Rectal smooth muscle tissue (tissue), 1 donor: ENCODE measurements around the gene GMEB1.
A peak's percentile ranks its signal among the peaks of the same experiment; 100 is the strongest.
"Not testable (repeated sequence)": the region's sequence is repeated elsewhere in the genome, so short reads cannot be mapped to it uniquely, and the experiment has no call there.

Source experiments
- H3K27ac ChIP-seq: one replicate; pipeline ENCODE4 v1.7.0; 2013; ENCODE audit warnings: low read depth, low read length, inconsistent platforms
- H3K27me3 ChIP-seq: one replicate; pipeline ENCODE4 v1.7.0; 2013; ENCODE audit warnings: low read length; ENCODE audit not compliant: control insufficient read depth, insufficient read depth
- H3K36me3 ChIP-seq: one replicate; pipeline ENCODE4 v1.7.0; 2013; ENCODE audit warnings: low read length; ENCODE audit not compliant: control insufficient read depth, insufficient read depth
- H3K4me1 ChIP-seq: one replicate; pipeline ENCODE4 v1.7.0; 2013; ENCODE audit warnings: low read length; ENCODE audit not compliant: control insufficient read depth, insufficient read depth
- H3K4me3 ChIP-seq: one replicate; pipeline ENCODE4 v1.7.0; 2013; ENCODE audit warnings: low read length
- H3K9ac ChIP-seq: one replicate; pipeline ENCODE4 v1.7.0; 2013; ENCODE audit warnings: low read length

The GMEB1 gene

DNA sequence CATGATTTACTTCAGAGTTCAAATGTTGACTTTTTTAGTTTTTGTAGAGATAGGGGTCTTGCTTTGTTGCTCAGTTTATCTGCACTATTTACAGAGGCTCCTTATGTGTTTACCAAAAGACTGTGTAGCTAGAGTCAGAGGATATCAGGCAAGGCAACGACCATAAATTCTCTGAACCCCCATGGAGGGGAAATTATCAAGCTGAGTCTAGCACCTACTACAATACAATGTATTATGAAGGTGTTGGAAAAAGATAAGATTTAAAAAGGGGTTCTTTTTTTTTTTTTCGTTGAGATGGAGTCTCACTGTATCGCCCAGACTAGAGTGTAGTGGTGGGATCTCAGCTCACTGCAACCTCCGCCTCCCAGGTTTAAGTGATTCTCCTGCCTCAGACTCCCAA lies 16.4 kb downstream of the GMEB1 start:
- Histone ChIP-seq H3K4me3 (no peak overlapping the region), H3K36me3 (peaks cover 4% of the 10 kb centered on the region), H3K9ac (no peak overlapping the region), H3K4me1 (no peaks in the 10 kb centered on the region), H3K27me3 (no peaks in the 10 kb centered on the region), H3K27ac (no peak overlapping the region)

DNA sequence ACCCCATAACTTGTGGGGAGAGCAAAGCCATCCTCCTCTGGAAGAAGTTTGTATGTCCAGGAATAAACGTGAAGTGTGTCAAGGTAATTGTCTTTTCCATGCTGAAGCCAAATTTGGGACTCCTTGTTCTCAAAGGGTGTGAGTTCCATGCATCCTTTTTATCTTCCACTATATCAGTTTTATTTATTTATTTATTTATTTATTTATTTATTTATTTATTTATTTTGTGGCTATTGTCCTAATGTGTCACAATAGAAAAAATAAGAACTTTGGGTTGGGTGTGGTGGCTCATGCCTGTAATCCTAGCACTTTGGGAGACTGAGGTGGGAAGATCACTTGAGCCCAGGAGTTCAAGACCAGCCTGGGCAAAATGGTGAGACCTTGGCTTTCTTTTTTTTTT lies 23.0 kb downstream of the GMEB1 start:
- H3K4me3 ChIP-seq, H3K9ac ChIP-seq, H3K27me3 ChIP-seq, H3K36me3 ChIP-seq, H3K27ac ChIP-seq, H3K4me1 ChIP-seq: not testable (repeated sequence)

DNA sequence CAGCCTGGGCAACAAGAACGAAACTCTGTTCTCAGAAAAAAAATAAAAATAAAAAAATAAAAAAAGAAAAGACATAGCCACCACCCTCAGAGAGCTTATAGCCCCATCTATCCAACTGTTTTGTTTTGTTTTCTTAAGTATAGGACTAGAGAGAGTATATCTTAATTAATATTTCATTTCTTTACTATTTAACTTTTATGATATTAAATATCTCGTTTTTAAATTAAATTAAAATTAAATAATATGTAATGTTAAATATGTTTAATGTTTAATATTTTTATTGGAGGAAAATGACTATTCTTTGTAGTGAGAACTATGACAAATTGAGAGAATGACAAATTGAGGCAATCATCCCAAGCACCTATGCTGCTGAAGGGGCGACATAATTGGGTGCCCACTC lies 35.0 kb downstream of the GMEB1 start:
- Histone ChIP-seq H3K36me3 (peaks cover 12% of the 10 kb centered on the region), H3K4me3 (no peak overlapping the region), H3K9ac (no peak overlapping the region), H3K27me3 (no peaks in the 10 kb centered on the region), H3K4me1 (no peaks in the 10 kb centered on the region), H3K27ac (no peak overlapping the region)

DNA sequence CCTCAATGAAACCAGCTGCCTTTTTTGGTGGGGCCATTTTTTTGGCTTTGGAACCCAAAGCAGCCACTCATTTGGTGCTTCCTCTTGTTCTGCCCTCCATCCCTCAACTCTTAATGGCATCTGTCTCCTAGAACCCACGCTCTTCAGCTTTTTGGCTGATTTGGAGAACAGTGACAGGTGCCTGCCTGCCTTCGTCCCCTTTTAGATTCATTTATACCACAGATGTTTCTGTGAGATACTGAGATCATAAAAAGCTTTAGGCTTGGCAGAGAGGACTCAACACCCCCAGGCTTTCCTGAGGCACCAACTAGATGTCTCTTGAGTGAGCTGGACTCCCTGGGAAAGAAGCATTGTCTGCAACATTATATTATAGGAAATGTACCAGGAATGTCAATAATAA lies 47.8 kb downstream of the GMEB1 start:
- no peak overlapping the region for H3K27ac ChIP-seq
- no peaks in the 10 kb centered on the region for H3K27me3 ChIP-seq
- no peak overlapping the region for H3K9ac ChIP-seq
- H3K4me3 ChIP-seq: no peak overlapping the region
- H3K36me3 ChIP-seq: peaks cover 11% of the 10 kb centered on the region
- H3K4me1 ChIP-seq: no peaks in the 10 kb centered on the region

DNA sequence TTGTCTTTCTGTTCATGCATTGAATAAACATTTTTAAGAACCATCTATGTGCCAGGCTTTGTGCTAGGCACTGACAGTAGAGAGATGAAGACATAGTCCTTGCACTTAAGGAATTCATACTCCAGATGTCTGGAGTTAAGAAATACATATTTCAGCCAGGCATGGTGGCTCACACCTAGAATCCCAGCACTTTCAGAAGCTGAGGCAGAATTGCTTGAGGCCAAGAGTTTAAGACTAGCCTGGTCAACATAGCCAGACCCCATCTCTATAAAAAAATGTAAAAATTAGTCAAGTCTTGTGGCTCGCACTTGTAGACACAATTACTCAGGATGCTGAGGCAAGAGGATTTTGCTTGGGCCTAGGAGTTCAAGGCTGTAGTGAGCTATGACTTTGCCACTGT lies 49.6 kb downstream of the GMEB1 start:
- Histone ChIP-seq H3K4me3 (no peak overlapping the region), H3K27ac (no peak overlapping the region)

DNA sequence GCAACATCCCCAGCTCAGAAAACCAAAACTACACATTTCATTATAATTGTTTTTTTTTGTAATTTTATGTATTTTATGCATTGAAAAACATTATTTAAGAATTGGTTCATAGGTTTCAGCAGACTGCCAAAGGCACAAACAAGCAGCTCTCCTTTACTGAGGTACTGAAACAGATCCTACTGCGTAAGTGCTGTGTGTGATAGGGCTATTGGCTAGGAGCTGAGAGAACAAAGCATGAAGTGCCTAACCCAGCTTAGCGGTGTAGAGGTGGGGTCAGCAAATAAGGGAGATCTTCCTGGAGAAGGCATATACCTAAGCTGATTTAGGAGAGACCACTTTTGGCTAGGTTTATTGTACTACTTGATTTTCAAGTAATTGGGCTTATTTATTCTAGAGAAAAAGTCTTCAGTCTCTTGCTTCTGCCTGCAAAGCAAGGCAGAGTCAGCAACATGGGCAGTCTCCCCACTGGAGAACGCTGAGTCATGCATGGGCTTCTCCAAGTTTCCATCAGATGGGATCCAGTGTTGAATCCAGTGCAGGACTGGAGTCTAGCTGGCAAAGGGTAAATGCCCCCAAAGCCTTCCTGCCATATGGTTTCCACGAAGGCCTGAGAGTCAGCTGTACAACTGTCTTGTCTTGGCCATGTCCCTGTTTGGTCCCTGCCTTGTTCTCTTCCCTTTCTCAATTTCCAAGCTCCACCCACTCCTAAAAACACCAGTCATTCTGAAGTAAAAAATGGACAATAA lies 50.2 kb downstream of the GMEB1 start:
- H3K36me3 ChIP-seq: peaks cover 8% of the 10 kb centered on the region
- H3K27me3 ChIP-seq: no peaks in the 10 kb centered on the region
- H3K9ac ChIP-seq: no peak overlapping the region
- H3K4me3 ChIP-seq: no peak overlapping the region
- no peak overlapping the region for H3K27ac ChIP-seq
- H3K4me1 ChIP-seq: no peaks in the 10 kb centered on the region

More for the DNA sequence above, 49.6 kb downstream of the GMEB1 start:
- no peaks in the 10 kb centered on the region for H3K27me3 ChIP-seq
- H3K4me1 ChIP-seq: no peaks in the 10 kb centered on the region
- peaks cover 8% of the 10 kb centered on the region for H3K36me3 ChIP-seq
- no peak overlapping the region for H3K9ac ChIP-seq

DNA sequence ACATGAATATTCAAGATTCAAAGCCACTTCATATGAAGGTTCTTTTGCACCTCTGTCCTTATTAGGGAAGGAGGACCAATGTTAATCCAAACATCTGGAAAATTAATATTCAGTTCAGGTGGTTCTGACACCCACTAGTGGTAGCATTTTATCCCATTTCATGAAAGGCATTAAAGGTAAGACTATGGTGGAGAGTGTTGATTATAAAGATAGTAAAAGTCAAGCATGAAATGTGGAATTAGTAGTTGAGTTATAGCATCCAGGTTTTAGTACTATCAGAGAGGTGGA lies 50.7 kb downstream of the GMEB1 start:
- H3K27me3 ChIP-seq: no peaks in the 10 kb centered on the region
- no peak overlapping the region for H3K27ac ChIP-seq
- H3K4me1 ChIP-seq: no peaks in the 10 kb centered on the region
- no peak overlapping the region for H3K4me3 ChIP-seq
- no peak overlapping the region for H3K9ac ChIP-seq
- peaks cover 3% of the 10 kb centered on the region for H3K36me3 ChIP-seq

DNA sequence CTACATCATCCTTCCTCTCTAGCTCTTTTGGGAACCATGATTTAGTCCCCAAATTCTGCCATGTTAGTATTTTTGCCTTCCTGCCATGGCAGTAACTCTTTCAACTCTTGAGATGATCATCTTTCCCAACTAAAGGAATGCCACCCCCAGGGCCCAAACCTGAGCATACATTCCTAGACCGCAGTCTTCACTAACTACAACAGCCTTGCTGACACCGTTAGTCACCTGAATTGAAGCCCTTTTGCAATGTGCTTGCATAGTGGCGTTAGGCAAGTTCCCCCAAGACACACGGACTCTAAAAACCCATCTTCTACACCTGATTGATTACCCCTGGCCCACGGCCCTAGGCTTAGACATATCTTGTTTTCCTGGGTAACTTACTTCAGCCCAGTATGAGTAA lies 51.8 kb downstream of the GMEB1 start:
- no peaks in the 10 kb centered on the region for H3K4me1 ChIP-seq

DNA sequence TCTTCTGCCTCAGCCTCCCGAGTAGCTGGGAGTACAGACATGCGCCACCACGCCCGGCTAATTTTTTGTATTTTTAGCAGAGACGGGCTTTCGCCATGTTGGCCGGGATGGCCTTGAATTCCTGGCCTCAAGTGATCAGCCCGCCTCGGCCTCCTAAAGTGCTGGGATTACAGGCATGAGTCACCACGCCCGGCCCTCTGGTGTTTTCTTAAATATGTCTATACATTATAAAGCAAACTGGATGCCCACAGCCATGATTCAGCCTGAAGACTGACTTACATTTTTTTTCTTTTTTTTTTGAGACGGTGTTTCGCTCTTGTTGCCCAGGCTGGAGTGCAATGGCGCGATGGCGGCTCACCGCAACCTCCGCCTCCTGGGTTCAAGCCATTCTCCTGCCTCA lies 53.3 kb downstream of the GMEB1 start:
- H3K27me3 ChIP-seq, H3K27ac ChIP-seq, H3K36me3 ChIP-seq, H3K9ac ChIP-seq, H3K4me3 ChIP-seq, H3K4me1 ChIP-seq: not testable (repeated sequence)

More for the DNA sequence above, 51.8 kb downstream of the GMEB1 start:
- Histone ChIP-seq H3K36me3 (no peaks in the 10 kb centered on the region), H3K9ac (no peak overlapping the region), H3K4me3 (no peak overlapping the region), H3K27ac (no peak overlapping the region), H3K27me3 (no peaks in the 10 kb centered on the region)

DNA sequence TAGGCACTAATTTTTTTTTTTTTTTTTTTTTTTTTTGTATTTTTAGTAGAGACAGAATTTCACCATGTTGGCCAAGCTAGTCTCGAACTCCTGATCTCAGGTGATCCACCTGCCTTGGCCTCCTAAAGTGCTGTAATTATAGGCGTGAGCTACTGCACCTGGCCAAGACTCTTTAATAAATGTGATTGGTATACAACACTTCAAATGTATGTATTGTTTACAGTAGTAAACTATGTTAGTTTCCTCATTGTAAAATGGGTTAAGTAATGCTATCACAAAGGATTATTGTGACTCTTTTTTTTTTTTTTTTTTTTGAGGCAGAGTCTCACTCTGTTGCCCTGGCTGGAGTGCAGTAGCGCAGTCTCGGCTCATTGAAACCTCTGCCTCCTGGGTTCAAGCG lies 56.8 kb downstream of the GMEB1 start:
- not testable (repeated sequence) for H3K27ac ChIP-seq, H3K27me3 ChIP-seq, H3K4me3 ChIP-seq, H3K36me3 ChIP-seq, H3K9ac ChIP-seq, H3K4me1 ChIP-seq

DNA sequence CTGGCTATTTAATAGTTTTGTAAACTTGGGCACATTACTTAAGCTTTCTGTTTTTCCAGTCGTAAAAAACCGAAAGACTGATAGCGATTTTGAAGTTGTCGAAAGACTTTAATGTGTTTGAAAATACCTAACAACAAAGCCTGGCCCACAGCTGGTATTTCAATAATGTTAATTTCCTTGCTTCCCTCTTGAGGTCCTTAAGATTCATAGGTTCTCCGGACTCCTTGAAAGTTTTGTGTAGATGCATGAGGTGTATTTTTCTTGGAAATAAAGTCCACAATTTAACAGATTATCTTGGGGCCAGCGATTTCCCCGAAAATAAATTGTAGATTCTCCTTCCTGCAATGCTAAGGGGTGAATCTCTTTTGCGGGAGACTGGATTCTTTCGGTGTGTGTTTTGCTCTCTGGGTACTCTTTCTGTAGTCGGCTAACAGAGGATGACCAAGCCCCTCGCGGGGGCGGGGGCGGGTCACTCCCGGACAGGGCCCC lies 67.4 kb downstream of the GMEB1 start:
- peaks cover 9% of the 10 kb centered on the region for H3K36me3 ChIP-seq
- H3K4me3 ChIP-seq: peak overlapping the region; percentile 76
- peak overlapping the region; percentile 67 for H3K9ac ChIP-seq
- H3K27me3 ChIP-seq: no peaks in the 10 kb centered on the region
- peak overlapping the region; percentile 96 for H3K27ac ChIP-seq
- peaks cover 10% of the 10 kb centered on the region for H3K4me1 ChIP-seq

DNA sequence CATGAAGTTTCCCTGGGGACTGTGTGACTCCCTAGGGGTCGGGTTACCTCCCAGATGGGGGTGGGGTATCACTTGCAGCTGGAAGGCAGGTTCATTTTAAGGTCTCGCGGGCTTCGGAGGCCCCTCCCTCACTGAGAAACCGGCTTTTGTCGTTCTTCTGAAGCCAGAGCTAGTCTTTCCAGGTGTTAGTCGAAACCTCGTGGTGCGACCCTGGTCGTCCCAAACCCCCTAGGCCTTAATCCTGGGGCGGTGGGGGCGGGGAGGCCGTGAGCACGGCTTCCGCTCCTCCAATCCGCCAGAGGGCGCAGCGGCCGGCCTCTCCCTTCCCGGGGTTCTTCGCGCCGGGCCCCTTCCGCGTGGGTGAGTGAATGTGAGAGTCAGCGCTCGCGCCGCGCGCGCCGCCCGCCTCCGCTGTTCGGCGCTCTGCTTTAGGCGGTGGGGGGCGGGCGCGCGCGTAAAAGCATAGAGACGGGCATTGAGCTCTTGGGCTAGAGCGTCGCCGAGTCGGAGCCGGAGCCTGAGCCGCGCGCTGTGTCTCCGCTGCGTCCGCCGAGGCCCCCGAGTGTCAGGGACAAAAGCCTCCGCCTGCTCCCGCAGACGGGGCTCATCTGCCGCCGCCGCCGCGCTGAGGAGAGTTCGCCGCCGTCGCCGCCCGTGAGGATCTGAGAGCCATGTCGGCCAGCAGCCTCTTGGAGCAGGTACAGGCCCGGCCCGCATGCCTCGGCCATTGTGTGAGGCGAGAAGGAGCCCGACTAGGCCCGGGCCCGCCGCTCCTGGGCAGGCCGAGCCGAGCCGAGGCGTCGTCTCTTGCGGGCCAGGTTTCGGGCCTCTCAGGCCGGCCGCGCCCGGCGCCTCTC lies 68.1 kb downstream of the GMEB1 start, which contains the start of gene YTHDF2:
Gene YTHDF2, plus strand, starts transcription at position 491 of the 857 bp plus-strand sequence. Its CDS starts 181 bp downstream, at position 672.
- peaks cover 9% of the 10 kb centered on the region for H3K36me3 ChIP-seq

More for the DNA sequence above, 68.1 kb downstream of the GMEB1 start, which contains the start of gene YTHDF2:
- Histone ChIP-seq H3K27me3 (no peaks in the 10 kb centered on the region), H3K4me1 (peaks cover 10% of the 10 kb centered on the region), H3K4me3 (peak within 1 kb of the TSS; percentile 95), H3K9ac (peak within 1 kb of the TSS; percentile 82), H3K27ac (peak within 1 kb of the TSS; percentile 96)
